ENCODE results near the gene CLTCL1.

Gene CLTCL1

GRCh38 chr22:19201869-19202798 is 89.4 kb downstream of the CLTCL1 start:
- Histone ChIP-seq H3K27me3 (ENCODE audit: control insufficient read depth in 1 of 2, insufficient read depth in 2 of 2, low read length in 2 of 2) (no peaks in the 10 kb centered on the region), H3K9me3 (ENCODE audit: low read length) (no peaks in the 10 kb centered on the region), H3K4me1 (ENCODE audit: insufficient read depth, low read length) (no peaks in the 10 kb centered on the region), H3K36me3 (ENCODE audit: insufficient read depth, low read length) (no peaks in the 10 kb centered on the region), H3K27ac (ENCODE audit: low read depth, low read length) (no peak overlapping the region), H3K4me3 (ENCODE audit: low read depth in 1 of 2, low read length in 2 of 2) (no peak overlapping the region), H3K9ac (ENCODE audit: low read length) (no peak overlapping the region)

- Histone ChIP-seq H3K36me3 (ENCODE audit: insufficient read depth, low read length) (no peaks in the 10 kb centered on the region), H3K4me3 (ENCODE audit: low read depth in 1 of 2, low read length in 2 of 2) (no peak overlapping the region), H3K9me3 (ENCODE audit: low read length) (no peaks in the 10 kb centered on the region), H3K27me3 (ENCODE audit: control insufficient read depth in 1 of 2, insufficient read depth in 2 of 2, low read length in 2 of 2) (no peaks in the 10 kb centered on the region), H3K4me1 (ENCODE audit: insufficient read depth, low read length) (no peaks in the 10 kb centered on the region), H3K27ac (ENCODE audit: low read depth, low read length) (no peak overlapping the region), H3K9ac (ENCODE audit: low read length) (no peak overlapping the region)
Measured at GRCh38 chr22:19201130-19201868, 90.2 kb downstream of the CLTCL1 start.

- Histone ChIP-seq H3K27me3 (ENCODE audit: control insufficient read depth in 1 of 2, insufficient read depth in 2 of 2, low read length in 2 of 2) (no peaks in the 10 kb centered on the region), H3K36me3 (ENCODE audit: insufficient read depth, low read length) (no peaks in the 10 kb centered on the region), H3K4me1 (ENCODE audit: insufficient read depth, low read length) (no peaks in the 10 kb centered on the region), H3K9ac (ENCODE audit: low read length) (no peak overlapping the region), H3K27ac (ENCODE audit: low read depth, low read length) (no peak overlapping the region), H3K4me3 (ENCODE audit: low read depth in 1 of 2, low read length in 2 of 2) (no peak overlapping the region), H3K9me3 (ENCODE audit: low read length) (no peaks in the 10 kb centered on the region)
Measured at GRCh38 chr22:19199479-19199878, 92.0 kb downstream of the CLTCL1 start.

- Histone ChIP-seq H3K4me1 (ENCODE audit: insufficient read depth, low read length) (no peaks in the 10 kb centered on the region), H3K9ac (ENCODE audit: low read length) (no peak overlapping the region), H3K27ac (ENCODE audit: low read depth, low read length) (no peak overlapping the region), H3K36me3 (ENCODE audit: insufficient read depth, low read length) (no peaks in the 10 kb centered on the region), H3K9me3 (ENCODE audit: low read length) (no peaks in the 10 kb centered on the region), H3K4me3 (ENCODE audit: low read depth in 1 of 2, low read length in 2 of 2) (no peak overlapping the region), H3K27me3 (ENCODE audit: control insufficient read depth in 1 of 2, insufficient read depth in 2 of 2, low read length in 2 of 2) (no peaks in the 10 kb centered on the region)
Measured at GRCh38 chr22:19197997-19198865, 93.3 kb downstream of the CLTCL1 start.

GRCh38 chr22:19196841-19197612 is 94.5 kb downstream of the CLTCL1 start:
- Histone ChIP-seq H3K9me3 (ENCODE audit: low read length) (no peaks in the 10 kb centered on the region), H3K4me1 (ENCODE audit: insufficient read depth, low read length) (no peaks in the 10 kb centered on the region), H3K27me3 (ENCODE audit: control insufficient read depth in 1 of 2, insufficient read depth in 2 of 2, low read length in 2 of 2) (no peaks in the 10 kb centered on the region), H3K9ac (ENCODE audit: low read length) (no peak overlapping the region), H3K36me3 (ENCODE audit: insufficient read depth, low read length) (no peaks in the 10 kb centered on the region), H3K4me3 (ENCODE audit: low read depth in 1 of 2, low read length in 2 of 2) (no peak overlapping the region), H3K27ac (ENCODE audit: low read depth, low read length) (no peak overlapping the region)

- Histone ChIP-seq H3K36me3 (ENCODE audit: insufficient read depth, low read length) (no peaks in the 10 kb centered on the region), H3K9me3 (ENCODE audit: low read length) (no peaks in the 10 kb centered on the region), H3K27ac (ENCODE audit: low read depth, low read length) (no peak overlapping the region), H3K4me1 (ENCODE audit: insufficient read depth, low read length) (no peaks in the 10 kb centered on the region), H3K4me3 (ENCODE audit: low read depth in 1 of 2, low read length in 2 of 2) (no peak overlapping the region), H3K9ac (ENCODE audit: low read length) (no peak overlapping the region), H3K27me3 (ENCODE audit: control insufficient read depth in 1 of 2, insufficient read depth in 2 of 2, low read length in 2 of 2) (no peaks in the 10 kb centered on the region)
Measured at GRCh38 chr22:19195796-19196731, 95.5 kb downstream of the CLTCL1 start.

- no peaks in the 10 kb centered on the region for H3K27me3 ChIP-seq (ENCODE audit: control insufficient read depth in 1 of 2, insufficient read depth in 2 of 2, low read length in 2 of 2)
- no peak overlapping the region for H3K27ac ChIP-seq (ENCODE audit: low read depth, low read length)
- no peaks in the 10 kb centered on the region for H3K4me1 ChIP-seq (ENCODE audit: insufficient read depth, low read length)
- no peak overlapping the region for H3K4me3 ChIP-seq (ENCODE audit: low read depth in 1 of 2, low read length in 2 of 2)
- H3K9me3 ChIP-seq (ENCODE audit: low read length): no peaks in the 10 kb centered on the region
- H3K36me3 ChIP-seq (ENCODE audit: insufficient read depth, low read length): no peaks in the 10 kb centered on the region
- H3K9ac ChIP-seq (ENCODE audit: low read length): no peak overlapping the region
Measured at GRCh38 chr22:19194766-19195536, 96.6 kb downstream of the CLTCL1 start.

GRCh38 chr22:19193879-19194278 is 97.6 kb downstream of the CLTCL1 start:
- no peaks in the 10 kb centered on the region for H3K9me3 ChIP-seq (ENCODE audit: low read length)
- no peaks in the 10 kb centered on the region for H3K36me3 ChIP-seq (ENCODE audit: insufficient read depth, low read length)
- no peak overlapping the region for H3K4me3 ChIP-seq (ENCODE audit: low read depth in 1 of 2, low read length in 2 of 2)

GRCh38 chr22:19187716-19188563 is 103.6 kb downstream of the CLTCL1 start:
- no peak overlapping the region for H3K4me3 ChIP-seq (ENCODE audit: low read depth in 1 of 2, low read length in 2 of 2)
- no peaks in the 10 kb centered on the region for H3K4me1 ChIP-seq (ENCODE audit: insufficient read depth, low read length)
- no peaks in the 10 kb centered on the region for H3K27me3 ChIP-seq (ENCODE audit: control insufficient read depth in 1 of 2, insufficient read depth in 2 of 2, low read length in 2 of 2)
- no peaks in the 10 kb centered on the region for H3K9me3 ChIP-seq (ENCODE audit: low read length)
- H3K36me3 ChIP-seq (ENCODE audit: insufficient read depth, low read length): no peaks in the 10 kb centered on the region
- no peak overlapping the region for H3K27ac ChIP-seq (ENCODE audit: low read depth, low read length)
- H3K9ac ChIP-seq (ENCODE audit: low read length): no peak overlapping the region

More at GRCh38 chr22:19193879-19194278, 97.6 kb downstream of the CLTCL1 start:
- no peaks in the 10 kb centered on the region for H3K4me1 ChIP-seq (ENCODE audit: insufficient read depth, low read length)
- H3K27ac ChIP-seq (ENCODE audit: low read depth, low read length): no peak overlapping the region
- H3K9ac ChIP-seq (ENCODE audit: low read length): no peak overlapping the region
- no peaks in the 10 kb centered on the region for H3K27me3 ChIP-seq (ENCODE audit: control insufficient read depth in 1 of 2, insufficient read depth in 2 of 2, low read length in 2 of 2)
